A549 (cell line): ENCODE data around the gene RECQL. TPM values are rescaled to one million over a fixed set of nuclear protein-coding genes. Genes with fewer than 3 reads are reported as not detected.
"Not testable (repeated sequence)": the region's sequence is repeated elsewhere in the genome, so short reads cannot be mapped to it uniquely, and the experiment has no call there.

Experiments
- ATAC-seq, 2 experiments: fragments of 200-7000 bp in 1 of 2; fragments of >200 bp in 1 of 2; cut with Nextera tagmentation in 1 of 2; cut with Tn5 transposase in 1 of 2; 3 replicates each; pipeline versions ENCODE4 v1.8.0 to v1.9.1; 2018 to 2020; ENCODE audit warnings: mild to moderate bottlenecking in 1 of 2, moderate library complexity in 1 of 2
- CTCF ChIA-PET: fragments of 300-600 bp; sonication (Branson Sonifier 250); formaldehyde crosslinking; extraction: SDS; loops from one replicate; lab custom pipeline; 2021; ENCODE audit warnings: antibody characterized with exemption, inconsistent platforms; lab: Yijun Ruan, JAX
- POLR2A ChIA-PET: fragments of 350-600 bp; formaldehyde crosslinking; extraction: SDS; loops from one replicate; lab custom pipeline; 2021; ENCODE audit warnings: antibody characterized with exemption, inconsistent platforms; lab: Yijun Ruan, JAX
- DNase-seq, 2 experiments: peaks; one replicate each; pipeline versions ENCODE4 v3.0.0 to v3.0.0-alpha.2; 2011 to 2016; ENCODE audit warnings: low read depth in 1 of 2, low spot score in 1 of 2
- FAIRE-seq: peaks from 2 replicates; lab custom pipeline; 2011; peaks lifted over from hg19 to GRCh38; lab: Jason Lieb, UNC
- H3K27ac ChIP-seq, 2 experiments: fragments of >200 bp; sonication (Bioruptor Twin); formaldehyde crosslinking; 3 replicates each; pipeline ENCODE4 v1.5.1; 2016 to 2017
- H3K4me1 ChIP-seq: fragments of >200 bp; sonication (Bioruptor Twin); formaldehyde crosslinking; 3 replicates; pipeline ENCODE4 v1.6.1; 2016
- H3K4me2 ChIP-seq: fragments of >200 bp; sonication (Bioruptor Twin); formaldehyde crosslinking; 3 replicates; pipeline ENCODE4 v1.6.1; 2016
- H3K4me3 ChIP-seq: fragments of >200 bp; sonication (Bioruptor Twin); formaldehyde crosslinking; 3 replicates; pipeline ENCODE4 v1.5.1; 2016
- H3K9me3 ChIP-seq: fragments of >200 bp; sonication (Bioruptor Twin); formaldehyde crosslinking; 3 replicates; pipeline ENCODE4 v1.6.1; 2016
- WGBS: methylation state at CpG from one replicate; pipeline ENCODE4 v1.1.6; 2017; ENCODE audit errors: missing lambda C conversion rate; 5-methylcytosine and 5-hydroxymethylcytosine counted together
- polyA plus RNA-seq, 4 experiments: library from polyadenylated mRNA; depleted of rRNA in 3 of 4; stranded (reverse); fragments of >200 nt; fragmentation: RNase III in 1 of 4; extraction: RNeasy Plus Mini Kit Qiagen cat#74134 plus additional on column Dnase treatment in 1 of 4; gene quantifications; 2 replicates in 3 of 4; 3 replicates in 1 of 4; pipeline ENCODE4 v1.2.3, GENCODE V29; 2011 to 2017

Gene RECQL
- polyA plus RNA-seq, 2 of the 4 experiments (the other 2 are of a cell fraction) = 77.0 to 84.2 TPM

GRCh38 chr12:21419009-21419699 lies 82.3 kb downstream of the RECQL start:
- DNase-seq, ATAC-seq, H3K27ac ChIP-seq, FAIRE-seq, H3K4me3 ChIP-seq, POLR2A ChIA-PET, H3K9me3 ChIP-seq, CTCF ChIA-PET, H3K4me2 ChIP-seq: not testable (repeated sequence)
- 81% methylated on average over 22 of the region's 30 CpGs for WGBS
- peaks cover 12% of the 10 kb centered on the region; the same call in 2 of the 3 replicates for H3K4me1 ChIP-seq

Other genes with a start within 250 kb of the RECQL start
- 0.07 and 0.08 TPM in 2 replicates for gene SLCO1A2, start 166.7 kb downstream of the RECQL start, polyA plus RNA-seq (2011; rRNA removed)
- gene SLCO1A2, start 166.7 kb downstream of the RECQL start, polyA plus RNA-seq (2017; fragmentation: RNase III; extraction: RNeasy Plus Mini Kit Qiagen cat#74134 plus additional on column Dnase treatment) = 0.25 to 0.31 TPM (median 0.30 TPM) in 3 replicates
- gene IAPP, start 128.7 kb downstream of the RECQL start, polyA plus RNA-seq (2011; rRNA removed) = not detected in 2 replicates
- 0.09 TPM in 1 of 3 replicates, not detected in the others for gene IAPP, start 128.7 kb downstream of the RECQL start, polyA plus RNA-seq (2017; fragmentation: RNase III; extraction: RNeasy Plus Mini Kit Qiagen cat#74134 plus additional on column Dnase treatment)
- 14.4 and 22.9 TPM in 2 replicates for gene PYROXD1, start 64.0 kb downstream of the RECQL start, polyA plus RNA-seq (2011; rRNA removed)
- 6.7 to 7.8 TPM (median 7.0 TPM) in 3 replicates for gene PYROXD1, start 64.0 kb downstream of the RECQL start, polyA plus RNA-seq (2017; fragmentation: RNase III; extraction: RNeasy Plus Mini Kit Qiagen cat#74134 plus additional on column Dnase treatment)
- gene GOLT1B, start 154 bp upstream of the RECQL start, polyA plus RNA-seq (2011; rRNA removed) = 62.3 and 73.4 TPM in 2 replicates
- gene GOLT1B, start 154 bp upstream of the RECQL start, polyA plus RNA-seq (2017; fragmentation: RNase III; extraction: RNeasy Plus Mini Kit Qiagen cat#74134 plus additional on column Dnase treatment) = 80.4 to 107 TPM (median 95.4 TPM) in 3 replicates
- 34.4 and 39.8 TPM in 2 replicates for gene SPX, start 24.7 kb upstream of the RECQL start, polyA plus RNA-seq (2011; rRNA removed)
- gene SPX, start 24.7 kb upstream of the RECQL start, polyA plus RNA-seq (2017; fragmentation: RNase III; extraction: RNeasy Plus Mini Kit Qiagen cat#74134 plus additional on column Dnase treatment) = 2.7 to 3.2 TPM (median 2.9 TPM) in 3 replicates
- 0.19 TPM in 2 replicates for gene GYS2, start 103.2 kb upstream of the RECQL start, polyA plus RNA-seq (2011; rRNA removed)
- gene GYS2, start 103.2 kb upstream of the RECQL start, polyA plus RNA-seq (2017; fragmentation: RNase III; extraction: RNeasy Plus Mini Kit Qiagen cat#74134 plus additional on column Dnase treatment) = 0.04 TPM in 1 of 3 replicates, not detected in the others
- 1,881 and 2,260 TPM in 2 replicates for gene LDHB, start 156.2 kb upstream of the RECQL start, polyA plus RNA-seq (2011; rRNA removed)
- gene LDHB, start 156.2 kb upstream of the RECQL start, polyA plus RNA-seq (2017; fragmentation: RNase III; extraction: RNeasy Plus Mini Kit Qiagen cat#74134 plus additional on column Dnase treatment) = 1,745 to 1,852 TPM (median 1,788 TPM) in 3 replicates